ENCODE data around the gene DLG2.

DLG2 gene

DNA sequence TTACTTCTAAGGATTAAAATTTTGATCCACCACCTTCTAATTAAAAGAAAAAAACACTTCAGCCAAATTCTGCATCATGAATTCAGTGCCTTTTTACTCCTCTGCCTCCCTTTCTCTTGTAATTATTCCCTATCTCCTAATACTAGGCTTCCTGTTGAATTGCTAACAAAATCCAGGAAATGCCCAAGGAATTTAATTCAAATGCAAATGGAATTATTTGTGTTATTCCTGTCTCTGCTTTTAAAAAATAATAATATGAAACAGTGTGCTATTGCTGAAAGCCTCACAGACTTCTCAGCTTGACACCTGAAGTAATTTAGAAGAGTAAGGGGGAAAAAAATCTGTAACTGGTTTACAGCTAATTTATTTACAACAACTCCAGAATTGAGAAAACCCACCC lies 85.5 kb downstream of the DLG2 start:
- DNase-seq, result no peak

DNA sequence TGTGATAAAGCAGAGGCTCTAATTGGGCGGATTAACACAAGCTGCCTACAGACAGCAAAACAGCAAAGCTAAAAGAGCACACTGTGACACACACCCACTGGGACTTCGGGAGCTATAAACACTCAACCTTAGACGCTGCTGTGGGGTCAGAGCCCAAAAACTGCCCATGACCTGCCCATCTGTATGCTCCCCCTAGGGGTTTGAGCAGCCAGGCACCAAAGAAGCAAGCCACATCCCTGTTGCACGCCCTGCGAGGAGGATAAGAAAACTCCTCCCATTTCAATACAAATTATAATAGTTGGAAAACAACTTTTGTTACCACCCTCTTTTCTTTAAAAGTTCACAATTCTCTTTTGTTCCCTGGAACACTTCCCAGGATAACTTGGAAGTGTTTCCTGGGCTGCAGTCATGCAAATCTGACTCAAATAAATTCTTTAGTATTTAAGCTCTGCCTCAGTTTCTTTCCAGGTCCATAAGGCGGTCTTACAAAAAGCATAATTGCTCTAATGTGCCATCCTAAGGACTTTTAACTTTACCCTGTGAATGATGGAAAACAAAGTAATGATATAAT lies 86.4 kb downstream of the DLG2 start:
- DNase-seq, result no peak

DNA sequence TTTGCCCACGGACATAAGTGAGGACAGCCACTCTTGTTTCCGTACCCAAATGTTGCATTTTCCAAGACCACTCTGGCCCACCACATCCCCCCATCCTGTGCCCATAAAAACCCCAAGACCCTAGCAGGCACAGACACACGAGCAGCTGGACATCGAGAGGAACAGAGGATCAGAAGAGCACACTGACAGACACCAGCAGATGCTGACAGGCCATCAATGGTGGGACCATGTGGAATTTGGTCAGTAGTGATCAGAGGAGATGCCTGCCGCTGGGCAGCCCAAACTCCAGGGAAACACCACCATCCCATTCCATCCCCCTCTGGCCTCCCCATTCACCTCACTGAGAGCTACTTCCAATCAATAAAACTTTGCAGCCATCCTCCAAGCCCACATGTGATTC lies 87.0 kb downstream of the DLG2 start:
- DNase-seq, result no peak

DNA sequence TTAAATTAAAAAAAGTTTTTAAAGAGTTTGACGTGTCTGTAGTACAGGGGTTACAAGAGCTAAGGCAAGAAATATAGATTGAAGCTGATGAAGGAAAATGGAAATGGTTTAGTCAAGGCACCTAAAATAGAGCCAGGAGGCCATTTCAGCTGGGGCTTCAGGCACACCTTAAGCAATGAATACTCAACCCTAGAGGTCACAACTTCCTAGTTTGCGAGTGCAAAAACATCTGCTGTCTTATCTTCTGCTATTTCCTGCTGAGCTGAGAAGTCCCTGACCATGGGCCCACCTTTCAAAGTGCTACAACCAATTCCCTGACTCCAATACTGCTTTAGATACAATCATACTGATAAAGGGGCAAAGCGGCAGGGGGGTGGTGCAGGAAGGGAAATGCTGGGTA lies 87.4 kb downstream of the DLG2 start:
- no peak for DNase-seq

DNA sequence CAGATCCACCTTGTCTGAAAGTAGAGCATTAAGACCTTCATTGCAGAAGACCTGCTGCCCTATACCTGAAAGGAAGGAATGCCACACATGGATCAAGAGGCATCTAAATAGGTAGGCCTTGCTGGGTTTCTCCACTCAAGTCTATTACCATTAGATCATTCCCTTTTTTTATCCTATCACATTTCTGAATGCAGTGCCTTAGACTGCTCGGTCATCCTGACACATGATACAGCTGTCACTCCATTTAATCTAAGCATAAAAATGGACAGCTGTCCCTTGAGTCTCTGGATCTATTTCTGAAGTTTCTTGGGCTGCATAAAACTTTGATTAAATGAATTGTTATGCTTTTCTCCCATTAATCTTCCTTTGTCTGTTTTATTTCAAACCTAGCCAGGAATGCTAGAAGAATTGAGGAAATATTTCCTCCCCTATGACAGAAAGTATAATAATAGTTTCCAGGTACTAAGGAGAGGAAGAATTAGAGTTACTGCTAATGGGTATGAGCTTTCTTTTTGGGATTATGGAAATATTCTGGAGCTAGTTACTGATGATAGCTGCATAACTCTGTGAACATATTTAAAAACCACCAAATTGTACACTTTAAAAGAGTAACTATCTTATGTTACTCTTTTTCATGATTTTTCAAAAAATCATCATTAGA lies 88.0 kb downstream of the DLG2 start:
- no peak for DNase-seq

DNA sequence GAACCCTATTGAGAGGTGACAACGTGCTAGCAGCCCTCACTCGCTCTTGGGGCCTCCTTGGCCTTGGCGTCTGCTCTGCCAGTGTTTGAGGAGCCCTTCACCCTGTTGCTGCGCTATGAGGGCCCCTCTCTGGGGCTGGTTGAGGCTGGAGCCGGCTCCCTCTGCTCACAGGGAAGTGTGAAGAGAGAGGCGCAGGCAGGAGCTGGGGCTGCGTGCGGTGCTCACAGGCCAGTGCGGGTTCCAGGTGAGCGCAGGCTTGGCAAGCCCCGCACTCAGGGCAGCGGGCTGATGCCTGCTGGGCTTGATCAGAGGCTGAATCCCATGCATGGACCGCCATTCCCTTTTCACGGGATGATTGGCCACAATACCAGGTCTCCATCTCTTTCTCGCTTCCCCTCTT lies 90.7 kb downstream of the DLG2 start:
- DNase-seq, result no peak

DNA sequence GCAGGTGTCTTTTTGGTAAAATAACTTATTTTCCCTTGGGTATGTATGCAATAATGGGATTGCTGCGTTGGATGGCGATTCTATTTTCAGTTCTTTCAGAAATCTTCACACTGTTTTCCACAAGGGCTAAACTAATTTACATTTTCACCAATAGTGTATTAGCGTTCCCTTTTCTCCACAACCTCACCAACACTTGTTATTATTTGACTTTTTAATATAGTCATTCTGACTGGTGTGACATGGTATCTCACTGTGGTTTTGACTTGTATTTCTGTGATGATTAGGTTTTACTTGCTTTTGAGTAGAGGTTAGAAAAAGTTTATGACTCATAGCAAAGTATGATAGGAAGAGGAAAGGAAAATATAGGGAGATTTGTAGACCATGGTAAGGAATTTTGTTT lies 92.3 kb downstream of the DLG2 start:
- DNase-seq, result no peak

DNA sequence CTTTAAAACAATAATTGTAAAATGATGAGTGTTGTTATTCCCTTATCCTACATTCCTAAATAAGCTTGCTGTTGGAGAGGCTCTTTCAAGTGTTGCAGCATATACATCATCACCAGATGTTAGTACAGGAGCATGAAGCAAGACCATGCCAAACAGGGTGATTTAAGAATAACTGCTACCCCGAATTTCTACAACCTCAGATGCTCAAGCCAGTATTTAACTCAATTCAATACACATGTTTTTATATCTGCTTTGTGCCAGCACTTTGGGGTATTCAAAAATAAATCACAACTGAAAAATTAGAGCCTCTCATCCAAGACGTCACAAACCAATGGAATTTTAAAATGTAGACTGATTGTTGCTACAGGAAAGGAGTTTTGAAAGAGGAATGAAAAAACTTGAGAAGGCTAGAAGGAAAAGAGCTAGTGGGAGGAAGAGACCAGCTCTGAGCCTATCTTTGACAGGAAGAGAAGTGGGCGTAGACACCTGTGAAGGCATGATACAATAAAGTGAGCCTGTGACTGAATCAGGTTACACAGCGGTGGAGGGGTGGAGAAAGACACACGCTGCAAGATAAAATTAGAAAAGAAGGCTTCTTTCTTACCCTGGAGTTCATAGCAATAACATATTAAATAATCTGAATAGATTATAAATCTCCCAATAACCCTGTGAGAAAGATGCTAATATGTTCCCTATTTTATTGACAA lies 95.8 kb downstream of the DLG2 start:
- no peak for DNase-seq

DNA sequence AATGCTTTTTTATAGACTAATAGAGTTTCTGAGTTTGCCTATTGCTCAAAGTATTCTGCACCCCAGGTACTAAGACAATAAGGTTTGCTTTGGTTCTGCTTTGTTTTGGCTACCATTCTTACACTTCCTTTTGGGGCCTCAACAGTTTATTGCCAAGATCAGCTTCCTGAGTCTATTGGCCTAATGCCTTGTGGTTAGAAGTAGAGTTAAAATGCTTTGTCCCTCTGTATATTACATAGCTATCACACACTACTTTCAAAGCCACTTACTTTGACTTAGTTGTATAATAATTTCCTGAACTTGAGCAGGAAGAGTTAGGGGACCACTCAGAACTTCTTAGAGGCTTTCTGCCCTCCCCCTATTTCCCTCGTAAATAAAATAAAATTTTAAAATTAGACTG lies 96.5 kb downstream of the DLG2 start:
- no peak for DNase-seq

DNA sequence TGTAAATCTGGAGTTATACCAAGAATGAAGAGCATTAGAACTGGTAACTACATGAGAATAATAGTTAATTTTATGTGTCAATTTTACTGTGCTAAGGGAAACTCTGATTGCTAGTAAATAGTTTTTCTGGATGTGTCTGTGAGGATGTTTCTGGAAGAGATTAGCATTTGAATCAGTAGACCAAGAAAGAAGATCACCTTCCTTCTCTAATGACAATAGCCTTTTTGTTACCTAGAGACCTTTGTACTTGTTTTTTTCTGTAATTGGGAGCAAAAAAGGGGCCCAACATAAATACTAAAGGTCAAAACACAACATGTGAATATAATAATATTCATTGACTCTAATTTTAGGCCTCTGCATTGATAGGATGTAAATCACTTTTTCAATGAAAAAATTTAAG lies 100.6 kb downstream of the DLG2 start:
- DNase-seq, result no peak

DNA sequence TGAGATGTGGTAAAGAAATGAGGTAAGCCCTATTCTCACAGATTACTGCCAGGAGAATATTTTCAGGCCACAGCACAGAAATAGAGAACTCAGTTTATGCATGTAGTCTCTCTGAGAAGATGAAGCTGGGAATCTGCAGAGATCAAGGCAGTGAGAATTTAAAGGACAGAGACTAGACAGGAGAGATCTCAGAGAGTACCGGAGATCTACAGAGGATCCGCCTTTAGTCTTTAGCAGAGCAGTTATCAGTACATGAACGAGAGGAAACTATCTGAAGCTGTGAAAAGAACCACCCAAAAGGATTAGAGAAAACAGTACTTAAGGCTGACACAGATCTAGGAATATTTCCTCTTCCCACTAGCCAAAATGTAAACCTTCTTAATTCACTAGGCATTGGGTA lies 101.5 kb downstream of the DLG2 start:
- no peak for DNase-seq

DNA sequence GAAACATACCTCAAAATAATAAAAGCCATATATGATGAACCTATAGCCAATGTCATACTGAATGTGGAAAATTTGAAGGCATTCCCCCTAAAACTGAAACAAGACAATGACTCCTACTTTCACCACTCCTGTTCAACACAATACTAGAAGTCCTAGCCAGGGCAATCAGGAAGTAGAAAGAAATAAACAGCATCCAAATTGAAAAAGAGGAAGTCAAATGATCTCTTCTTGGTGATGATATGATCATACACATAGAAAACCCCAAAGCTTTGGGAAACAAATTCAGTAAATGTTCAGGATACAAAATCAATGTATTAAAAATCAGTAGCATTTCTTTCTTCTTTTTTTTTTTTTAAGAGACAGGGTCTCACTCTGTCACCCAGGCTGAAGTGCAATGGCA lies 109.9 kb downstream of the DLG2 start:
- no peak for DNase-seq

DNA sequence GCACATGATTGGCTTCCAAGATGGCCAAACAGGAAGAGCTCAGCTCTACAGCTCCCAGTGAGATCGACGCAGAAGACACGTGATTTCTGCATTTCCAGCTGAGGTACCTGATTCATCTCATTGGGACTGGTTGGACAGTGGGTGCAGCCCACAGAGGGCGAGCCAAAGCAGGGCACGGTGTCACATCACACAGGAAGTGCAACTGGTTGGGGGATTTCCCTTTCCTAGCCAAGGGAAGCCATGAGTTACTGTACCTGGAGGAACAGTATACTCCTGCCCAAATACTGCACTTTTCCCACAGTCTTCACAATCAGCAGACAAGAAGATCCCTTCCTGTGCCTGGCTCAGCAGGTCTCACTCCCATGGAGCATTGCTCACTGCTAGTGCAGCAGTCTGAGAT lies 131.2 kb downstream of the DLG2 start:
- DNase-seq, result no peak

DNA sequence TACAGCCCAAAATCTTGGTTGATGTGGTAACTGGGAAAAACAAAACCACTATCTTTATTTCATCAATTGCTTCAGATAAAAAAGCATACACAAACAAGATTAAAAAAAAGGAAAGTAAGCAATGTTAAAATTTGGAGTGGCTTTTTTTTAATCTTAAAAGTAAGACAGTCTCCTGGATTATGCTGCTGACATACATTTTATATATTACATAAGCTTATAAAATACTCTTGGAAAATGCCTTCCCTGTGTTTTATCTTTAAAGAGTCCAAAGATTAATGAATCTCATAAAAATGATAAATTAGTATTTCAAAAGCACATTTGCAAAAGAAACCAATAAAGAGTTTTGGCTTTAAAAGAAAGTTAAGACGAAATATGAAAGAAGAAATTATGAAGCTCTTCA lies 132.7 kb downstream of the DLG2 start:
- DNase-seq, result no peak

DNA sequence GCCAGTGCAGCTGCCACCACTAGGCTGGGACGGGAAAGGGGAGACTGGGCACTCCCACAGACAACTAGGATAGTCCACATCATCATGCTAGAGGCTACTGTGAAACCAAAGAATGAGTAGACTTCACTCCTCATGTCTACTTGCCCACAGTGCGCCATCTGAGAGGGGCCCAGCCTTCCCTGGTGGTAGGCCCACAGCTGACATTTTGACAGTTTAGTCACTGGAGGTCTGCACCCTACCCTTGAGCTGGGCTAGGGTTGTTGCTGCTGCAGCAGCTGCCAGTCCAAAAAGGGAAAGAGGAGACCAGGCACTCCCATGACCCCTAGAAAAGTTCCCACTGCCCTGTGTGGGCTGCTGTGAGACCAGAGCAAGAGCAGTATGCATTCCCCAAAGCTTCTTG lies 141.2 kb downstream of the DLG2 start:
- DNase-seq, result no peak

DNA sequence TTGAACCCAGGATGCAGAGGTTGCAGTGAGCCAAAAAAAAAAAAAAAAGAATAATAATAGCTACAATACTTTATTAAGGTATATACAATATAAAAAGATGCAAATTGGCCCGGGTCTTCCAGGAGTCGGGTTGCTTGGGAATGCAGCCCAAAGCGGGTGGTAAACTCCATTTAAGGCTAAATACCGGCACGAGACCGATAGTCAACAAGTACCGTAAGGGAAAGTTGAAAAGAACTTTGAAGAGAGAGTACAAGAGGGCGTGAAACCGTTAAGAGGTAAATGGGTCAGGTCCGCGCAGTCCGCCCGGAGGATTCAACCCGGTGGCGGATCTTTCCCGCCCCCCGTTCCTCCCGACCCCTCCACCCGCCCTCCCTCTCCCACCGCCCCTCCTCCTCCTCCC lies 143.3 kb downstream of the DLG2 start:
- DNase-seq, result no peak

DNA sequence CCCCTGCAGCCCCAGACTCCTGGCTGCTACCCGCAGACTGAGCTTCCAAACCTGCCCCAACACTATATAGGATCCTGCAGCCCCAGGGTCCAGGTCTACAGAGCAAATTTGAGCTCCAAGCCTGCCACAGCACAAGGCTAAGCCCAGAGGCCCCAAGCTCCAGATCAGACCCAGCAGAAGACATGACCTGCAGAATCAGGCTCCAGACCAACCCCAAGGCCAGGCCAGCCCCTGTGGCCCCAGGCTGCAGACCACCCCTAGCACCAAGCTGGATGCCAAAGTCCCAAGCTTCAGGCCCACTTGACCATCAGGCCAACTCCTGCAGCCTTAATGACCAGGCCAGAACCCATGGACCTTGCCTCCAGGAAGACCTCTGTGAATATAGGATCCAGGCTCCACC lies 145.3 kb downstream of the DLG2 start:
- no peak for DNase-seq

DNA sequence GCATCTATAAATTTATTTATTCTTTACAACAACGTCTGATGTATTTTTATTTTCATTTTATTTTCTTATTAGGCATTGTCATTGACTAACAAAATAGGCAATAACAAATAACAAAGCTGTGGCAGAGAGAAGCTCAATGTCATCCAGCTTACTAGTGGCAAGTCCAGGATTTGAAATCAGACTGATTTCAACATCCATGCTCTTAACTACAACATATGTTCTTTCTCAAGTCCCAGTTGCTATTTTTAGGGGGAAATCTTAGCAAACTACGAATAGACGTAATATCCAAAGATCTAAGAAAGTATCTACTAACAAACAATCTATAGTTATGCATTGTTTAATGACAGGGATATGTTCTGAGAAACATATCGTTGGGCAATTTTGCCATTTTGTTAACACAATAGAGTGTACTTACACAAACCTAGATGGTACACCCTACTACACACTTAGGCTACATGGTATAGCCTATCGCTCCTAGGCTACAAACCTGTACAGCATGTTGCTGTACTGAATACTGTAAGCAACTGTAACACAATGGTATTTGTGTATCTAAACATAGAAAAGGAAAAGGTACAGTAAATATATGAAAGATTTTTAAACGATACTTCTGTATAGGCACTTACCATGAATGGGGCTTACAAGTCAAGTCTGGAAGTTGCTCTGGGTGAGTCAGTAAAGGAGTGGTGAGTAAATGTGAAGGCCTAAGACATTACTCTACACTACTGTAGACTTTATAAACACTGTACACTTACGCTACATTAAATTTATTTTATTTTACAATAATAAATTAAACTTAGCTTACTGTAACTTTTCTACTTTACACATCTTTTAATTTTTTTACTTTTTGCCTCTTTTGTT lies 151.3 kb downstream of the DLG2 start:
- DNase-seq, result no peak

DNA sequence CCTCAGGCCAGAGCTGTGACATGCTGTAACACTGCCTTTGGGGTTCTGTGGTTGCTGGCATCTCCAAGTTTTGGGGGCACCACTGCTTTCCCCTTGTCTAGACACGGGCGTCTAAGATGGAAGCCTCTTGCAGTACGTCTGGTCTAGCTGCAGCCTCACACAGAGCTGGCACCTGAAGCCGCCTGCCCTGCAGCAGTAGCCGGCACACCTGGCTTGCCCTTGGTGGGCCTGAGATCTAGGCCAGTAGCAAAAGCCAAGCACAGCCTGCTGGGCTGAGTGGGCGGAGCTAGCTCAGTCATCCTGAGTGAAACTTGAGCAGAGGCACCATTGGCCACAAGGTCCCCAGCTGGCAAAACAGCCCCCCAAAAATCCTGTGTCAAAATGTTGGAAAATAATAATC lies 154.2 kb downstream of the DLG2 start:
- DNase-seq, result no peak

DNA sequence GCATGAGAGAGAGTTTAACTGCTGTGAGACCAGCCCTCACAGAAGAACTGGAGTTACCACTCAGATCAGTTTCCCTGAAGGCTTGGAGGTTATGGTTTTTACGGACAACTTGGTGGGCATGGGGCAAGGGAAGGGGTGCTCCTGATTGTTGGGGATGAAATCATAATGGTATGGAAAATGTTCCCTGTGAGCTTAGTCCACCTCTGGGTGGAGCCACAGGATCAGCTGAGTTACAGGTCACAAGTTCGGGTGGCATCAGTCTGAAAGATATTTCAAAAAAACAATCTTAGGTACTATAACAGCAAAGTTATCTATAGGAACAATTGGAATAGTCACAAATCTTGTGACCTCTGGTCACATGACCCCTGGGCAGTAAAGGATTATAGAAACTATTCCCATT lies 162.9 kb downstream of the DLG2 start:
- no peak for DNase-seq

DNA sequence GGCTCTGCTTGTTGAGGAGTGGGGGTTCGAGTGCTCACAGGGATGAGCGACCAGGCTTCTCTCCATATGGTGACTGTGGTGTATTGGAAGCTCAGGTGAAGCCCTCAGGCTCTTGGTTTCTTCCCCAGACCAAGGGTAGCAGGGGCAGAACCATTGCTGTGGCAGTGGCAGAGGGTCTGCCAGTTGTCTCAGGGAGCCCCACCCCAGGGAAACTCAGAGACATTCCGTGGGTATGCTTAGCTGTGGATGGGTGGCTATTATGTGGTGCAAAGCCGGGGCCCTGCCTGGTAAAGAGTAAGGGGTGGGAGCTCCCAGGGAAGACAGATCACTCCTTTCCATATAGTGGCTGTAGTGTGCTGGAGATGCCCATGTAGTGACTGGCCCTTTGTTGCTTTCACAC lies 167.8 kb downstream of the DLG2 start:
- no peak for DNase-seq

DNA sequence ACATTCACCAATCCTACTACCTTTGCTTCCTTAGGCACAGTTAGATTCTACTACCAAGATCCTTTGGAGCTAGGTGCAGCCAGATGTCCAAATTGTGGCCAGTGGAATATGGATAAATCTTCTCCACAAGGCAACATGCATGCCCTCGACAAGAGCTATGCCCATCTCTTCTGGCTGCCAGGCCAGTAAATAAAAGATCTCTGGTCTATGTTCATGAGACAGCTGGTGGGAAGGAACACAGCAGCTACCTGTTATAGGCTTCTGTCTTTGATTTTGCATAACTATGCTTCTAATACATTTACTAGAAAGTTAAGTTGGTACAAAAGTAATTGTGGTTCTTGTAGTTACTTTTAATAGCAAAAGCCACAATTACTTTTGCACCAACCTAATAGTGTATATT lies 182.7 kb downstream of the DLG2 start:
- DNase-seq, result no peak

DNA sequence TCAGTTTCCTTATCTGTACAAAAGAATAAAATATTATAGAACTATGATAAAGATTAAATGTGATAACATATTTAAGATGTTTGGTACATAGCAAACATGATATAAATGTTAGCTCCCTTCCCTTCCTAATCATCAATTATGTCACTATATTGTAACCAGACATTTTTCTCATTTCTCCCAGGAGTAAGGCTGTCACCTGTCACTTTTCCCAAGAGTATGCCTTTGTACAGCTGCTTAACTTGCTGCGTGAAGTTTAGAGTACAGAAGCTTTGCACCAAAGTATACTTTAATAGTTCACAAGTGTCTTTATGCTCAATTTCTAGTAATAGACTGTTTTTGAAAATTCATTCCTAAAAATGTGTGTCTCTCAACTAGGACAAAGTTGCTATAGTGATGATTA lies 186.9 kb downstream of the DLG2 start:
- no peak for DNase-seq

DNA sequence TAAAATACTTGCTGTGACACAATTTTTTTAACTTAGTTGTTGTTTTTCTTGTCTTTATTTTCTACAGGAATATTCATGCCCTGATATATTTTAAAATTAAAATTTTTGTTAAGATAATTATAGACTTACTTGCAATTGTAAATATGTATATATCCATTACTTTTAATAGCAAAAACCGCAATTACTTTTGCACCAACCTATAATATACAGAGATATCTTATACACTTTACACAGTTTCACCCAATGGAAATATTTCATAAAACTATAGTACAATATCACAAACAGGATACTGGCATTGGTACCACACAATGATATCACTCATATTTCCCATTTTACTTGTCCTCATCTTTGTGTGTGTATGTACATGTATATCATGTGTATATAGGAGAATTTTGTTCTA lies 188.8 kb downstream of the DLG2 start:
- DNase-seq, result no peak

Measured in inflammatory macrophage treated with lipopolysaccharide for 4 hours (primary cell).